Ectodermal cell (in vitro differentiated cells): ENCODE measurements around the gene FKBP15.
"Not testable (repeated sequence)": the region's sequence is repeated elsewhere in the genome, so short reads cannot be mapped to it uniquely, and the experiment has no call there.

ENCODE experiments used
- H3K27ac ChIP-seq: 2 replicates; pipeline ENCODE4 v1.7.0; 2013; ENCODE audit warnings: mild to moderate bottlenecking, low read depth, low read length; ENCODE audit not compliant: insufficient read depth, poor library complexity, severe bottlenecking
- H3K27me3 ChIP-seq: 2 replicates; pipeline ENCODE4 v1.7.0; 2013; ENCODE audit warnings: mild to moderate bottlenecking, low read length; ENCODE audit not compliant: insufficient read depth, control insufficient read depth, poor library complexity, severe bottlenecking
- H3K36me3 ChIP-seq: one replicate; pipeline ENCODE4 v1.7.0; 2013; ENCODE audit warnings: low read length; ENCODE audit not compliant: control insufficient read depth, insufficient read depth
- H3K4me1 ChIP-seq: one replicate; pipeline ENCODE4 v1.7.0; 2013; ENCODE audit warnings: low read length; ENCODE audit not compliant: control insufficient read depth, insufficient read depth
- H3K4me3 ChIP-seq: 2 replicates; pipeline ENCODE4 v1.7.0; 2013; ENCODE audit warnings: low read depth, low read length, control low read depth; ENCODE audit not compliant: insufficient read depth
- H3K9me3 ChIP-seq: 2 replicates; pipeline ENCODE4 v1.7.0; 2013; ENCODE audit warnings: mild to moderate bottlenecking, low read length, moderate library complexity; ENCODE audit not compliant: control insufficient read depth
- WGBS, 2 experiments: methylation state at CpG; one replicate each; pipeline ENCODE4 v1.1.7; 2013; ENCODE audit warnings: missing lambda C conversion rate in 2 of 2; 5-methylcytosine and 5-hydroxymethylcytosine counted together

The FKBP15 gene

DNA sequence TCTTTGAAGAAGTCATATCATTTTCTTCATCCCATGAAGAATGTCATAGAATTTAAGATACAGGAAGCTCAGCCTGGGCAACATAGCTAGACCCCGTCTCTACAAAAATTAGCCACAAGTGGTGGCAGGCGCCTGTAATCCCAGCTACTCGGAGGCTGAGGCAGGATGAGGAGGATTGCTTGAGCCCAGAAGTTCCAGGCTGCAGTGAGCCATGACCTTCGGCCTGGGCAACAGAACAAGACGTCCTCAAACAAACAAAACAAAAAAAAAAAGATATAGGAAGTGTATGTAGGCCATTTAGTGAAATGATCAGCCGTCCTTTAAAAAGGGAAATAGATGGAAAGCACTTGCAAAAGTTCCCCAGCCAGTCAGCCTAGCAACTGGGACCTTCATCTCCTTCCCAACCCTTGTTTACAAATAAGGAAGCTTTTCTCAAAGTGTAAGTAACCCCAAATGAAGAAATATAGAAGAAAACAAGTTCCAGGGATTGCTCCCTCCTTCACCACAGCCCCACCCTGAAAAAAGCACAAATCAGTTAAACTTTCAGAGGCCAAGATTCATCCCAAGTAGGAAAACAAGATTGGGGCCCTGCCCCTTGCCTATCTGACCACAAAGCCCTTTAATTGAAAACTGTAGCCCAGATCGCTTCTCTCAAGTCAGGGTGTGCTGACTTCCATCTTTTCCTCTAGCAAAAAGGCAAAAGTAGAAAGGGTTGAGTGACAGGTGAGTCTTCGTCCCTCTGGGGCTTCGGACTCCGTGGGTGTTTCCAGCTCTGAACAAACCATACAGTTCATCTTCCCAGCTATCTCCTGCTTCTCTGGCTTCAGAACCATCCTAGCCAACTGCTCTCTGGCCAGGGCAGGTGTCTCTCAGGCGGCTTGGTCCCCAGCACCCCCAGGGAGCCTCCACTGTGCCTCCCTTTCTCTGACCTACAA is 69.1 kb downstream of the FKBP15 start:
- Histone ChIP-seq H3K9me3 (no peaks in the 10 kb centered on the region), H3K27ac (no peak overlapping the region), H3K27me3 (peaks cover 18% of the 10 kb centered on the region), H3K36me3 (no peaks in the 10 kb centered on the region), H3K4me3 (peak overlapping the region; percentile 63), H3K4me1 (no peaks in the 10 kb centered on the region)
- WGBS, 2 experiments: 79 to 86% methylated on average over 10 to 11 of the region's 11 CpGs

DNA sequence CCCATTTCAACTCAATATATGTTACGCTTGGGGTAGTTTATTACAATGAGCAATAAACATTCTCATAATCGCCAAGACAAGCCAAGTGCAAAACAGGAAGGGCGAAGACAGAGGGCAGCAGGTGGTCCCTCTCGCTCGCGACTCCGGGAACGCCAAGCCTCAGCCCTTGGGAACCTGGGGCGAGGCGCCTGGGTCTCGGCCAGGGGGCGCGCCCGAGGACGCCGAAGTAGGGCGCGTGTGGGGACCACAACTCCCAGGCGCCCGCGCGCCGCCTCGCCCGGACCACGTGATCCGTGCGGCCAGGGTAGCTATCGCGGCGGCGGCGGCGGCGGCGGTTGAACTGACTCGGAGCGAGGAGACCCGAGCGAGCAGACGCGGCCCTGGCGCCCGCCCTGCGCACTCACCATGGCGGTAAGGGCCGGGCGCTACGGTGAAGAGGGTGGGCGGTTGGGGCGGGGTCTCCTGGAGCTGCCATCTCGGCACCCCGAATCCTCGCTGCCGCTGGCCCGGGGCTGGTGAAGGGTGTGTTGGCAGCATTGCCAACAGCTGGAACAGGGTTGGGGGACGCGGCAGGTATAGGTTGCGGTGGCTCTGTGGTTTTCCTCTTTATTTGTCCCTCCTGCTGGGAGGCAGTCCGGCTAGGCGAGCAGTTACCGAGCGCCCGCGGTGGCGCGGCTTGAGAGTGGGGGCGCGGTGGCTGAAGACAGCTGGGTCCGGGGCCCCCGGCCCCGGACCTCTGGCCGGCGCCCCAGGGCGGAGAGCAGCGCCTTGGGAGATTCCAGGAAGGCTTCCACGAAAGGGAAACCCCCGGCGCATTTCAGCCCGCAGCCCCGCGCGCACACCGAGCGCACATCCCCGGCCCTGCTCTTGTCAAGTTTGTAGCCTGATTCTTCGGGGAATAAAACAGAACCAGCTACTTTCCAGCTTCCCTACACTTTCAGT is 70.1 kb downstream of the FKBP15 start, which contains the start of gene SLC31A2:
SLC31A2 (plus strand) TSS at position 338 of the 942 bp plus-strand sequence; CDS start at position 406, 68 bp downstream.
- Histone ChIP-seq H3K4me1 (no peaks in the 10 kb centered on the region), H3K36me3 (no peaks in the 10 kb centered on the region), H3K9me3 (no peaks in the 10 kb centered on the region), H3K27me3 (peaks cover 18% of the 10 kb centered on the region), H3K4me3 (peak within 1 kb of the TSS; percentile 63), H3K27ac (no peak within 1 kb of the TSS)
- WGBS, 2 experiments: 2% methylated on average over 87 of the region's 87 CpGs

DNA sequence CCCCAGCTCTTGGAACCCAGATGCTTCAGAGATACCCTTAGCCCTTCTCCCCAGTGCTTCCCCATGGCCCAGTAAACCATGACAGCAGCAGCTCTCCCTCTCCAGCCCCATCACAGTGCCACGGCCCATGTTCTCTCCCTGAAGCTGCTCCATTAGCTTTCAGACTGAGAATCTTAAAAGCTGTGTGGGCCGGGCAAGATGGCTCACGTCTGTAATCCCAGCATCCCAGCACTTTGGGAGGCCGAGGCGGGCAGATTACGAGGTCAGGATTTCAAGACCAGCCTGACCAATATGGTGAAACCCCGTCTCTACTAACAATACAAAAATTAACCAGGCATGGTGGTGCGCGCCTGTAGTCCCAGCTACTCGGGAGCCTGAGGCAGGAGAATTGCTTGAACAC is 71.5 kb downstream of the FKBP15 start:
- not testable (repeated sequence) for H3K36me3 ChIP-seq, H3K27ac ChIP-seq, H3K4me1 ChIP-seq, H3K4me3 ChIP-seq, H3K9me3 ChIP-seq
- H3K27me3 ChIP-seq: peaks cover 18% of the 10 kb centered on the region
- 91% methylated on average over 10 of the region's 10 CpGs for WGBS, 2 experiments

DNA sequence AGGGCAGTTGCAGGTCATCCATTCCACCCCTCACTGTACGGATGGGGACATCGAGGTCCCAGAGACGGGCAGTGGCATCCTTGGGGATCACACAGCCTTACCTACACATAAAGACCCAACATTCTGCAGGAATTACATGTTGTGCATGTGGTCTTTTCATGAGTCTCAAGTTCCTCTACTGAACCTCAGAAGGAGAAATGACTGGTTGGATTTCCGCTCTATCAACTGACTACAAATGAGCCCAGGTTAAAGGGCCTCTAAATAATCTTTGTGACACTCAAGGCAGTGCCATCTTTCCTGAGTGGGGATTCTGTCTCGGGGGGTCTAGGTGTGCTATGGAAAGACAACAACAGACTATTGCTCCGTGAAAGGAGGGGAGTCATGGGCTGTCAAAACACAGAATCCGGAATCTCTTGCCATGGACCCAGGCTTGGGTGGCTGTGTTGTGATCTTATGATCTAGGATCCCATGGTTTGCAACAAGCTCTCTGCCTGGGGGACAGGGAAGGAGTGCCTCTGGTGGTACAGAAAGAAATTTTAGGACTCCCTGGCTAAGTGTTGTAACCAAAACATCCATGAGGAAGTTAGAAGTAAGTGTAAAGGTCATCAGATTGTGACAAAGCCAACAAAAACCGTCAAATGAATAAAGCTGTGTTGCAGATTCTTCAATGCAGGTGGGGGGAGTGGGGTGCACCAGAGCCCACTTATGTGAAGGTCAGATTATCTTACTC is 72.1 kb downstream of the FKBP15 start:
- no peaks in the 10 kb centered on the region for H3K36me3 ChIP-seq
- WGBS, 2 experiments: 93% methylated on average over 8 of the region's 8 CpGs

DNA sequence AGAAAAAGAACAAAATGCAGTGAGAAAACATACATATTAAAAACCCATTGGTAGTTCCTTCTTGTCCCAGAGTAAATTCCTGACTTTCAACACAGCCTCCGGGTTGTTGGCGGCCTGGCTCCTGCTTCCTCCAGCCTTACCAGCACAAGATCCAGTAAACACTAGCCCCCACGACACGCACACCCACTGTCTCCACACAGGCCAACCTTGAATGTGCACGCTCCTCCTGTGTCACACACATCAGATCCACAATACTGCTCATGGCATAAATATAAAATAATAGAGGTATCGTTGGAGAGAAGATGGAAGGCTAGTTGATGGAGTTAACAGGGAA is 72.7 kb downstream of the FKBP15 start:
- H3K4me3 ChIP-seq: no peak overlapping the region
- no peaks in the 10 kb centered on the region for H3K36me3 ChIP-seq
- no peaks in the 10 kb centered on the region for H3K9me3 ChIP-seq
- peaks cover 18% of the 10 kb centered on the region for H3K27me3 ChIP-seq
- H3K27ac ChIP-seq: no peak overlapping the region
- no peaks in the 10 kb centered on the region for H3K4me1 ChIP-seq
- 87 to 96% methylated on average over 5 to 6 of the region's 6 CpGs for WGBS, 2 experiments

More for the DNA sequence above, 72.1 kb downstream of the FKBP15 start:
- Histone ChIP-seq H3K4me1 (no peaks in the 10 kb centered on the region), H3K27ac (no peak overlapping the region), H3K4me3 (no peak overlapping the region), H3K9me3 (no peaks in the 10 kb centered on the region), H3K27me3 (peaks cover 18% of the 10 kb centered on the region)

DNA sequence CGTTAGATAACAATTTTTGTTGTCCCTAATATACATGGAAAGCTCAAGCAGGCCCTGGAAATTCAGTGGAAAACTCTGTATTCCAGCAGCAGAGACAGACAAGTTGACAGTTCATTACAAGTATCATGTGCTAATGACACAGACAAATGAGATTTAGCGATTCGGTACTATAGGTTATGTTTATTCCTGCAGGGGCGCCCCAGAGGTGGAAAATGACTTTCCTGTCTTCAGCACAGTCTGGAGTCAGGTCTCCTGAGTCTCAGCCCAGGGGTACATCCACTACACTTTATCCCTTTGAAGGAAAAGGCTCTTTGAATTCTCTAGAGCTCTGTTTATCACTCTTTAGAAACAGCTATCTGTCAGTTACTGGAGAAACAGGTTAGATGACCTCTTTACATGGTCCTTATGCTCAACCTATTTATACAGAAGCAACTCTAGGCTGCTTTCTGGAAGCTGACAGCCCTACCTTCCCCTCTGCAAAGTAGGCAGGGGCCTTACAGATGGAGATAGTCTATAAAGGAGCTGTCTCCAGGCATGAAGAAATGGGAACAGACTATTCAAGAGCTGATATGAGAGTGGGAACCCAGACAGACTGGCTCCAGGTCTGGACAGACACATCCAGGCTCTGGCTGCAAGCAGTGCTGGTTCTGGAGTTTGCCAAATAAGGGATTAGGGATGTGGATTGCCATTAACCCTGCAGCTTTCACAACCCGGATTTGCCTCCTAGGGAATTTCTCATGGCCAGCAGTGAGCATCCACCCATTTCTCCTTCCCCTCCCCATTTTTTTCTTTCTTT is 77.4 kb downstream of the FKBP15 start:
- no peaks in the 10 kb centered on the region for H3K9me3 ChIP-seq
- H3K4me1 ChIP-seq: no peaks in the 10 kb centered on the region
- no peak overlapping the region for H3K4me3 ChIP-seq
- WGBS, 2 experiments: 86 to 91% methylated on average over 5 of the region's 5 CpGs
- H3K27me3 ChIP-seq: no peaks in the 10 kb centered on the region
- H3K27ac ChIP-seq: no peak overlapping the region
- no peaks in the 10 kb centered on the region for H3K36me3 ChIP-seq

DNA sequence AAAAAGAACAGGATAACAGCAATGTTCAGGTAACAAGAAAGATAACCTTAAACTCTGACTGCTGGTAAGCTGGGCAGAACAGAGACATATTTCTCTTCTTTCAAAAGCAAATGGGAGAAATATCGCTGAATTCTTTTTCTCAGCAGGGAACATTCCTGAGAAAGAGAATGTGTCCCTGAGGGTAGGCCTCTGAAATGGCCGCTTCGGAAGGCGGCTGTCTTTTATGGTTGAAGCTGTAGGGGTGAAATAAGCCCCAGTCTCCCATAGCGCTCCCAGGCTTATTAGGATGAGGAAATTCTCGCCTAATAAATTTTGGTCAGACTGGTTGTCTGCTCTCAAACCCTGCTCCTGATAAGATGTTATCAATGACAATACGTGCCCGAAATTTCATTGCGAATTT is 80.2 kb downstream of the FKBP15 start:
- WGBS, 2 experiments: 80 to 84% methylated on average over 9 of the region's 9 CpGs
- not testable (repeated sequence) for H3K4me1 ChIP-seq, H3K9me3 ChIP-seq, H3K27me3 ChIP-seq, H3K36me3 ChIP-seq, H3K27ac ChIP-seq, H3K4me3 ChIP-seq

DNA sequence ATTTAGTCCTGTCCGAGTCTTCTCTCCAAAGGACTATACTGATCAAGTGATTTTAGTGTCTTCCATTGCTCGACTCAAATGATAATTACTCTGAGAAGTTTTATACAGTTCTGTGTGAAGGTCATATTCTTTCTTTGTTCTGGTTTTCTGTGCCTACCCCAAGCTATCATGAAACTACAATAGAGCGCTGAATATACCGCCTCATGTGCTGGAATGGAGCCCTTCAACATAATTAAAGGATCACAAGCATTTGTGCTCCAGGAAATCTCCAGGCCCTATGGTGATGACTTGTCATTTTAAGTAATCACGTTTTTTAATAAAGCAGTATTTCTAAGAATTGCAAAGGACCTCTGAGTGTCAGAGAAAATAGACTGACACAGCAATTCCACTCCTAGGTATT is 81.1 kb downstream of the FKBP15 start:
- H3K4me1 ChIP-seq: no peaks in the 10 kb centered on the region
- H3K27ac ChIP-seq: no peak overlapping the region
- no peak overlapping the region for H3K4me3 ChIP-seq
- H3K27me3 ChIP-seq: no peaks in the 10 kb centered on the region
- H3K36me3 ChIP-seq: no peaks in the 10 kb centered on the region
- WGBS, 2 experiments: 92 to 94% methylated on average over 5 of the region's 5 CpGs
- H3K9me3 ChIP-seq: no peaks in the 10 kb centered on the region

DNA sequence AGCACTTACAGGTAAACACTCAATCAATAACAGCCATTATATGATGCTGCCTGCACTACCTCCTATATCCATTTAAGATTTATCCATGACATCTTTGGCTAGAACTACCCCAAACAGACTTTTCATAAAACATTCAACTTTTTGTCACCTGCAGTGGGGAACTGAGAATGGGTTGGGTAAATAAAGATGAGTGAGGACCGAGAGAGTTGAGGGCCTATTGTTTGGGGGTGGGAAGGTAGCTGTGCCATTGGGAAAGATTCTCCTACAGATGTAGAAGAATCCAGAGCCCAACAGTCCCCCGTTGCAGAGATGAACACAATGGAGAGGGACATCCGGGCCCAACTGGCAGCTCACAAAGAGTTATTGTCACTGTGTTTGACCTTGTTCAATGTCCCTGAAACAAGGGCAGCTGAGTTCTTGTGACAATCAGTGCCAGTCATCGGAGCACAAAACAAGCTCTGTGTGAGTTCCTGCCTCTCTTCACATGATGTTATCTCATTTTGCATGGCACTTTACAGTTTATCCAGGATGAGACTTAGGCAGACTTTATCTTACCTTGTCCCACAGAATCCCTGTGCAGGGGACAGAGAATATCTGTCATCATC is 81.8 kb downstream of the FKBP15 start:
- H3K27me3 ChIP-seq: no peaks in the 10 kb centered on the region
- no peaks in the 10 kb centered on the region for H3K4me1 ChIP-seq
- no peaks in the 10 kb centered on the region for H3K36me3 ChIP-seq
- WGBS, 2 experiments: 78 to 79% methylated on average over 4 of the region's 4 CpGs
- no peak overlapping the region for H3K4me3 ChIP-seq
- H3K27ac ChIP-seq: no peak overlapping the region
- no peaks in the 10 kb centered on the region for H3K9me3 ChIP-seq
